Stimulated activated CD4-positive, alpha-beta T cell treated with anti-CD3 and anti-CD28 coated beads, Interleukin-4, amount 100 ng/mL, for 1 hour (primary cell): ENCODE measurements around the gene FGF18.

ENCODE experiments used
- DNase-seq: peaks from one replicate; pipeline ENCODE4 v3.0.0-alpha.2; 2020

The FGF18 gene

GRCh38 chr5:171506951-171507350 is 87.5 kb downstream of the FGF18 start:
- DNase-seq: no peak
